ENCODE results near the gene SMIM45.

The SMIM45 gene

GRCh38 chr22:41951898-41952474 is at the start of gene SMIM45:
Gene SMIM45 (plus strand): TSS chr22:41952150.
- FAIRE-seq: no peak

DNA sequence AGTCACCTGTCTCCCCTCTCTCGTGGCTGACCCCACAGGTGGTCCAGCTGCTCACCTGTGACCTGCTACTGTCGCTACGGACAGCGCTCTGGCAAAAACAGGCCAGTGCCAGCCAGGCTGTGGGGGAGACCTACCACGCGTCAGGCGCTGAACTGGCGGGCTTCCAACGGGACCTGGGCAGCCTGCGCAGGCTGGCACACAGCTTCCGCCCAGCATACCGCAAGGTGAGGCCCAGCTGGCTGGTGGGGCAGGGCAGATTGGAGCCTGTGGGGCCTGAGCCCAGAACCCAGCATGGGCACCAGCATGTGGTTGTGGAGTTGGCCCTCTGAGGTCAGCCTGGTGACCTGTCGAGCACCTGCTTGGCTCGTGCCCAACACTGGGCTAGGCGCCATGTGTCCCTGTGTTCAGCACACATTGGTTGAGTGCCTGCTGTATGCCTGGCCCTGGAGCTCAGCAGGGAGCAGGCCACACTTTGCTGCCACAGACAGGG is 49.0 kb upstream of the SMIM45 start:
- FAIRE-seq: no peak

DNA sequence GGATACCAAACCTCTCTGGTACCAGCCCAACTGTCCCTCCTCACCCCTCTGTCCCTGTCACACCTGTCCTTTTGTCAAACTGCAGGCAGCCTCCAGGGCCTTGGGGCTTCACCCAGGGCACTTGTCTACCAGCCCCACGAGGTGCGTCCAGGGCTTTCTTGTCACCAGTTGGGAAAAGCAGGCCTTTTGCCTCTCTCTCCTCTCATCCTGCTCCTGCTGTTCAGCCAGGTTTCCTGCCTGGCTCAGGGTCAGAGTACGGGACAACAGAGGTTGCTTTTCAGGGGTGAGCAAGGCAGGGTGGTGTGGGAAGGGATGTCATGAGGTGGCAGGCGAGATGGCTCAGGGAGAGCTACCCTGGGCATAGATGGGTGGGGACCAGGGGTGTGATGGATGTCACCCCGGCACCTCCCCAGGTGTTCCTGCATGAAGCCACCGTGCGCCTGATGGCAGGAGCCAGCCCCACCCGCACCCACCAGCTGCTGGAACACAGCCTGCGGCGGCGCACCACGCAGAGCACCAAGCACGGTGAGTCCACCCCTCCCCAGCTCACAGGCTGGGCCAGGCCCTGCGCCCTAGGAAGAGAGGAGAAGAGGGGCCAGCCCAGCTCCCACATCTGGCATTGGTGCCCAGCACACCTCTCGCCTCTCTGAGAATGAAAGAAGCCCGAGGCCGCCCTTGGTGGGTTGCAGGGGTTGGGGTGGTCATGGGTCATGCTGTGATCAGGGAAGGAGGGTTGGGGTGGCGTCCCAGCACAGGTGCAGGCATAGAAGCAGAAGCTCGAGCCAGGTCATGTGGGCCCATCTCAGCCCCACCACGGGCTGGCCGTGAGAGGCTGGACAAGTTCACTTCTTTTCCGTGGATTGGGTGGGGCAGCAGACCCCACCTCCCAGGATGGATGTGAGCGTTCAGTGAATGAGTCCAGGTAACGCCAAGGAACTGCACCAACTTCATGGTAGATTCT is 47.2 kb upstream of the SMIM45 start:
- FAIRE-seq: no peak

DNA sequence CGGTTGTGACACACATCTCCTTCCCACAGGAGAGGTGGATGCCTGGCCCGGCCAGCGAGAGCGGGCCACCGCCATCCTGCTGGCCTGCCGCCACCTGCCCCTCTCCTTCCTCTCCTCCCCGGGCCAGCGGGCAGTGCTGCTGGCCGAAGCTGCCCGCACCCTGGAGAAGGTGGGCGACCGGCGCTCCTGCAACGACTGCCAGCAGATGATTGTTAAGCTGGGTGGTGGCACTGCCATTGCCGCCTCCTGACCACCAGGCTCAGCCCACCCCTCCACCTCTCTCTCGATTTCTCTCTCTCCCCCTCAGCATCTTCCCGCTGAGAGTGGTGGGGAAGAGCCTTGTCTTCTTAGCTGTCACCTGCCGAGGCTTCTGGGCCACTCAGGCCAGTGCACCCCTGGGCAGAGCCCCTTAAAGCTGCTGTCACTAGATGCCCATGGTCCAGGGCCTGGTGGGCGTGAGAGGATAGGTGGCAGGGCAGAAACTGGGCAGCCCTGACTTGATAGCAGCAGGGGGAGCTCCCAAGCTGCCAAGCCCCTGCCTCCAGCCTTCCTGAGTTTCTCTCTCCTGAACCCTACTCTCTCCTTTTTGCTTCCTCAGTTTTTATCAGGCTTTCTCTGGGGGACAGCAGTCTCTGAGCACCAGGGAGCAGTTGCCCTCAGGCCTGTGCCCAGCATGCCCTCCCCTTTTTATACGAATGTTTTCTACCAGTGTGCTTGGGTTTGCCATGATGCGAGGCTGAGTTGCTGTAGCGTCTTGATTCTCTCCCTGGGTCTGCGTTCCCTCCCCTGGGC is 46.3 kb upstream of the SMIM45 start:
- FAIRE-seq: no peak

GRCh38 chr22:41906822-41907221 is 45.1 kb upstream of the SMIM45 start:
- FAIRE-seq: no peak

GRCh38 chr22:41907436-41908401 is 44.2 kb upstream of the SMIM45 start:
- FAIRE-seq: no peak

GRCh38 chr22:41908411-41909309 is 43.3 kb upstream of the SMIM45 start:
- no peak for FAIRE-seq

DNA sequence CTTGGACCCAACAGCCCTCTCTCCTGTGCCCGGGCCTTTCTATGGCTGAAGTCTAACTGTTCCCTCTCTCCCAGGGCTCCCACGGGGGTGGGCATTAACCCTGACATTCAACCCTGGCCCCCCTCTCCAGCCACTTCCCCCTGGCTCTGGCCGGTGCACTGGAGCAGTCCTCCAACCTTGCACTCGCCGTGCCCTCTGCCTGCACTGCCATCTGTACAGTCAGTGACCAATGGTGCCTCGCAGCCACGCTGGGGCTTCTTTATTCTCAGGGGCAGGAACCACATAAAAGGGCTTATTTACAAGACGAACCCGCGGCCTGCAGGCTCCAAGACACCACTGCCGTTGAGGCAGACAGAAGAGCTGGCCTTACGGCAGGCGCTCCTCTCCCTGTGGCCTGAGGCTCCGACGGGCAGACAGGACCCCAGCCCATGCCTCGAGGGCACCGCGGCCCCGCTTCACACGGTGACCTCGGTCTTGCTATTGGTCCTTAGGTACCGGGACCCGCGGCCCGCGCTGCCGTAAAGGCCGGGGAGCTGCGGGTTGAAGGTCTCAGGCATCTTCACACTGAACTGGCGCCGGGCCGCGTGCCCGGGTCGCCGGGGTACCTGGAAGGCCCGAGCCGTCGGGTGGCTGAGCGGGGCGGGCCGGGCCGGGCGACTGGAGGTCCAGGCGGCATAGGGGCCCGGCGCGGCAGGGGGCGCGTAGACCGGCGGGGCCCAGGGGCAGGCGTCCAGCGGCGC is 42.5 kb upstream of the SMIM45 start:
- FAIRE-seq: no peak

DNA sequence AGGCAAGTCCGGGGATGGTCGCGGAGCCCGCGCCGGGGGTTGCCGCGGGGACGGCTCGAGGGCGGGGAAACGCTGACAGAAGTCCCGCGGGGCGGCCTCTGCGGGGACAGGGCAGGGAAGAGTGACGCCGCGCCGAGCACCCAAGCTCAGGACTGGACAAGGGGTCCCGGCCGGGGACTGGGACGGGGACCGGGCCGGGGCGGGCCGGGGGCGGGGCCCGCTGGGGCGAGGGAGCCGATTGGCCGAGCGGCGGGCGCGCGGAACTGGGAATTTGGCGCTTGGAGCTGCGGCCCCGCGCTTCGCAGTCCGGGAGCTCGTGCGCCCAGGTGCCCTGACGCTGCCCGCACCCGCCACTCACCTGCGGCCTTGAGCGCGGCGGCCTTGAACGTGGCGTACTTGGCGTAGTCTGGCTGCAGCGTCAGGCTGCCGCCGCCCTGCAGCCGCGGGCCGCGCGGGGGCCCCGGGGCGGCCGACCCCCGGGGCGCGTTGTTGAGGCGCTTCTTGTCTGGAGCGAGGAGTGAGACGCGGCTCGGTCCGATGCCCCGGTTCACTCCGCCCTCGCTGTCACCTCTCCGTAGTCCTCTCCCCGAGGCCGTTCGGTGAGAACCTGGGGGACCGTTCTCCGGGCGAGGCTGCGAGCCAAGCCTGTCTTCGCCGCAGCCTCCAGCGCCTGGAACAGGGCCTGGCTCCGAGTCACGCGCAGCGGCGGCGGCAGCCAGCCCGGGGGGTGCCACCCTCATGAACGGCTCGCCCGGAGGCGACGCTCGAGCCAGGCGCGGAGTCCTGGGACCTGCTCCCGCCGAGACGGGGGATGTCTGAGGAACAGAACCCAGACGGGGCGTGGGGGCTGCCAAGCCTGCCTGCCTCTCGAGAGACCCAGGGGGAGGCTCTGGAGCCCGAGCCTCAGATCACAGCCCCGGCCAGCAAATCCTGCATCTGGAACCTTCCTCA is 41.6 kb upstream of the SMIM45 start:
- no peak for FAIRE-seq

- no peak for FAIRE-seq
Observed at GRCh38 chr22:41911001-41911611, 40.8 kb upstream of the SMIM45 start.

GRCh38 chr22:41912338-41913039 is 39.5 kb upstream of the SMIM45 start:
- FAIRE-seq: no peak

DNA sequence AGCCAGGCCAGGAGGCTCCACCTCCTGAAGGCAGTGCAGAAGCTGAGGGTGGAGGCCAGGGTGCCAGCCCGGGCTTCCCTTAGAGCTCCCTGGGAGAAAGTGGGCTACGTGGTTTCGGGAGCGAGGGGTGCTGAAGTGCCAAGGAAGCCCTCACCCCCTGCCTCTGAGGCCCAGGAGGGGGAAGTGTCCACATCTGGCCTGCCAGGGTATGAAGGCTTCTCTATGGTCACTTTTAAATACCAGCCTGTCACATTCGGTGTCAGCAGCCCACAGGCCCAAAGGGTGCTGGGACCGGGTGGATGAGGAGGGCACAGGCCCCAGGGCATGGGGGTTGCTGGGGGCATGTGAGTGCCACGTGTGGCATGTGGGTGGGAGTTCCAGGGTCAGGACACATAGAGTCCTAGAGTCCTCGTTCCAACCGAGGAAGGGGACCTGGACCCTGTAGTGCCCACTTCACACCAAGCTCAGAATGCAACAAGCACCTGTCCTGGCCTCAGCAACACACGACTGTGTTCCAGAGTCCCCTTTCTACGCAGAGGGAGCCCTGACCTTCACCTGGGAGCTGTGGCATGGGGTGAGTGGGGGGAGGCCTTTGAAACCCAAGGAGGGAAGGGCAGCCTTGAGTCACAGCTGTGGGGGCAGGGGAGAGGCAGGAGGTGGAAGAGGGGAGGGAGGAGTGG is 38.8 kb upstream of the SMIM45 start:
- no peak for FAIRE-seq

DNA sequence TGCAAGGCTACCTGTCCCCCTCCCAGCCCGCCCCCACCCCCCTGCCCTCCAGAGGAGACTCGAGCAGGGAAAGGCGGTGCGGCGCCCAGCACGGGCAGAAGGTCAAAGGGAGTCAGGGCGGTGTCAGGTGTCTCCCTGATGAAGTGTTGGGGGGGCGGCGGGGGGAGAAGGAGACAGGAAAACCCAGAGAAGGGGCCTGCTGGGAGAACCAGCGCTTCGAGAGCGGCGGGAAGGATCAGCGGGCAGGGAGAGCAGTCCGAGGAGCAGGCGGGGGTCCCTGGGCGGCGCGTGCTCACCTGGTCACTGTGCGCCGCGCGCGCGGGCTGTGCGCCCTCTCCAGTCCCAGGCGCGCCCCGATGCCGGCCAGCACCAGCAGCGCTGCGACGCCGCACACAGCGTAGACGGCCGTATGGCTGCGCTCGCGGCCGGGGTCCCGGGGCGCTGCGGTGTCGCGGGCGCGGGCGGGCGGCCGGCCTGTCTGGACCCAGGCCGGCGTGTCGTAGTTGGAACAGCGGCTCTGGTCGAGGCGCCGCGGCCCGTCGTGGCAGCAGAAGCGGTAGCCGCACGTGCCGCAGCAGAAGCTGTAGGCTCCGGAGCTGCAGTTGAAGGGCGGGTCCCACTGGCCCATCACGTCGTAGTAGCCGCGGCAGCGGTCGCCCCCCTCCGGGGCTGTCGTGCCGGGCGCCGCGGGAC is 38.0 kb upstream of the SMIM45 start:
- no peak for FAIRE-seq

GRCh38 chr22:41914611-41915034 is 37.3 kb upstream of the SMIM45 start:
- no peak for FAIRE-seq

- FAIRE-seq: no peak
Observed at GRCh38 chr22:41915035-41915785, 36.7 kb upstream of the SMIM45 start, which contains the start of gene SHISA8. Gene SHISA8 (minus strand): TSS chr22:41915074. CDS start chr22:41914667, 407 bp downstream.

All from islet of Langerhans (tissue), 1 donor.